Measurements from ENCODE around the gene GNA14. TPM values are rescaled to one million over a fixed set of nuclear protein-coding genes. Genes with fewer than 3 reads are reported as not detected.
A peak's percentile ranks its signal among the peaks of the same experiment; 100 is the strongest.

The GNA14 gene
- total RNA-seq, 4 donors from 2014 or later, result 3.9 to 12.4 (median 8.9) TPM

GRCh38 chr9:77438653-77439052 lies 209.5 kb downstream of the GNA14 start:
- no peak for TF ChIP-seq POLR2A (IDR thresholded peaks at IDR 0.05)
- no peak for TF ChIP-seq CTCF (IDR thresholded peaks at IDR 0.05)
- DNase-seq, result no peak

GRCh38 chr9:77435688-77436087 lies 212.4 kb downstream of the GNA14 start:
- H3K27me3 ChIP-seq, result no peaks in the 10 kb centered on the region
- TF ChIP-seq CTCF (IDR thresholded peaks at IDR 0.05) (no peak), POLR2A (IDR thresholded peaks at IDR 0.05) (no peak)

More at GRCh38 chr9:77438653-77439052, 209.5 kb downstream of the GNA14 start:
- Histone ChIP-seq H3K36me3 (no peaks in the 10 kb centered on the region), H3K9me3 (no peaks in the 10 kb centered on the region), H3K27me3 (no peaks in the 10 kb centered on the region), H3K27ac (no peak overlapping the region), H3K4me1 (no peaks in the 10 kb centered on the region), H3K4me3 (no peak overlapping the region)

GRCh38 chr9:77435277-77435676 lies 212.8 kb downstream of the GNA14 start:
- DNase-seq, result no peak
- no peaks in the 10 kb centered on the region for H3K27me3 ChIP-seq
- H3K4me3 ChIP-seq, result no peak overlapping the region

More at GRCh38 chr9:77435688-77436087, 212.4 kb downstream of the GNA14 start:
- DNase-seq, result no peak
- no peaks in the 10 kb centered on the region for H3K9me3 ChIP-seq
- H3K27ac ChIP-seq, result no peak overlapping the region
- no peaks in the 10 kb centered on the region for H3K36me3 ChIP-seq
- H3K4me3 ChIP-seq, result no peak overlapping the region
- no peaks in the 10 kb centered on the region for H3K4me1 ChIP-seq

GRCh38 chr9:77433675-77434445 lies 214.3 kb downstream of the GNA14 start:
- no peak overlapping the region for H3K27ac ChIP-seq
- peak in 5 of 6 experiments; percentile 6 to 88 (median 82) for TF ChIP-seq CTCF (IDR thresholded peaks at IDR 0.05)
- no peak for TF ChIP-seq POLR2A (IDR thresholded peaks at IDR 0.05)
- DNase-seq, result peak in 2 of 3 donors; percentile 62 to 75
- H3K4me1 ChIP-seq, result no peaks in the 10 kb centered on the region
- no peaks in the 10 kb centered on the region for H3K36me3 ChIP-seq
- H3K4me3 ChIP-seq, result no peak overlapping the region
- no peaks in the 10 kb centered on the region for H3K27me3 ChIP-seq
- H3K9me3 ChIP-seq, result no peaks in the 10 kb centered on the region

More at GRCh38 chr9:77435277-77435676, 212.8 kb downstream of the GNA14 start:
- Histone ChIP-seq H3K27ac (no peak overlapping the region), H3K36me3 (no peaks in the 10 kb centered on the region), H3K9me3 (no peaks in the 10 kb centered on the region), H3K4me1 (no peaks in the 10 kb centered on the region)
- TF ChIP-seq POLR2A (IDR thresholded peaks at IDR 0.05) (no peak), CTCF (IDR thresholded peaks at IDR 0.05) (no peak)

- no peak for DNase-seq
- no peak for TF ChIP-seq CTCF (IDR thresholded peaks at IDR 0.05)
- no peak for TF ChIP-seq POLR2A (IDR thresholded peaks at IDR 0.05)
- Histone ChIP-seq H3K4me1 (no peaks in the 10 kb centered on the region), H3K36me3 (no peaks in the 10 kb centered on the region), H3K27ac (no peak overlapping the region), H3K4me3 (no peak overlapping the region), H3K9me3 (no peaks in the 10 kb centered on the region), H3K27me3 (no peaks in the 10 kb centered on the region)
Observed at GRCh38 chr9:77432053-77432452, 216.1 kb downstream of the GNA14 start.

Measured in Peyer's patch (tissue), 4 donors.